HG02623 (cell line): Measurements from ENCODE around the gene NEIL1.
"Not testable (repeated sequence)": the region's sequence is repeated elsewhere in the genome, so short reads cannot be mapped to it uniquely, and the experiment has no call there.

Source experiments
- ATAC-seq: cut with Tn5 transposase; IDR thresholded peaks from one replicate; pipeline ENCODE4 v1.9.1; 2021; ENCODE audit warnings: moderate library complexity; ENCODE audit not compliant: unreplicated experiment

The NEIL1 gene

DNA sequence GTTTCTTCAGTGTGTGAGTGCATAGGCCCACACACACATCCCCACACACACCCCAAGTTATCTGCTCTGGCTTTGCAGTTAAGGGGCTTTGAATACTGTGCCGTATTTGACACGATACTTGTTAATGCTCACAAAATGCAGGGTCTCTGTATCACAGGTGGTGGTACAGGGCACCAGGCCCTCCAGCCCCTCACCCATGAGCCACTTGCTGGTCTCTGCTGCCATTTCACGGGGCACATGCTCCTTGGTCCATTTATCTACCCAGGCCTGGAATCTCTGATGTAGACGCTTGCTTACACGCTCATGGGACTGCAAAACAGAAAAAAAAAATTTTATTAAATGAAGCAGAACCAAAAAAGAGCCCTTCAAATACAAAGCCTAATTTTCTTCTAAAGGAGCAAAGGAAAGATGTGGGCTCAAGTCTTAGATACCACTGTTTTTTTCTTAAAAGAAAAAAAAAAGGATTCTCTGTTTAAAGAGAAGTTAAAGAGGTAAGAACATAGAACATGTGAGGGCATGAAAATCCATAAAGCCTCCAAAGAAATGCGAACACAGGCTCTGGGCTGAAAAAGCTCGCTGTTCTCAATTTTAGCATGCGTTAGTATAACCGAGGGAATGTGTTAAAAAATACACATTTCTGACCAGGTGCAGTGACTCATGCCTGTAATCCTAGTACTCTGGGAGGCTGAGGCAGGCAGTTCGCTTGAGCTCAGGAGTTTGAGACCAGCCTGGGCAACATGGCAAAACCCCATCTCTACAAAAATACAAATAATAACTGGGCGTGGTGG is 25.3 kb downstream of the NEIL1 start:
- no peak for ATAC-seq

DNA sequence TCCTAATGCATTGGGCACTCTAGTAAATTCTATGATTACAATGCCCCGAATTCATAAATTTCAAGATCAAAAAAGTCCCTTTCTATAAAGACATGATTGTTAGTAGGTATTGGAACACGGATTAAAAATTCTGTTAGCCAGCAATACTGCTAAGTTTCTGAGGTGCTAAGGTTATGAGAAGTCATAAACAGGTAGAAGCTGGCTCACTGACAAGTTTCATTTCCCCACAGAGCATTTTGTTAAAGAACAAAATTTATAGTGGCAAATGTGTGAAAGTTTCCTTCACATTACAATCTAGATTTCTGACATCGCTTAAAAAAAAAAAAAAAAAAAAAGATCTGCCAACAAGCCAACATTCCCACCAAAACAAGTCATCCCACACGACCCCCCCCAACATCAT is 33.9 kb downstream of the NEIL1 start:
- ATAC-seq, result no peak

DNA sequence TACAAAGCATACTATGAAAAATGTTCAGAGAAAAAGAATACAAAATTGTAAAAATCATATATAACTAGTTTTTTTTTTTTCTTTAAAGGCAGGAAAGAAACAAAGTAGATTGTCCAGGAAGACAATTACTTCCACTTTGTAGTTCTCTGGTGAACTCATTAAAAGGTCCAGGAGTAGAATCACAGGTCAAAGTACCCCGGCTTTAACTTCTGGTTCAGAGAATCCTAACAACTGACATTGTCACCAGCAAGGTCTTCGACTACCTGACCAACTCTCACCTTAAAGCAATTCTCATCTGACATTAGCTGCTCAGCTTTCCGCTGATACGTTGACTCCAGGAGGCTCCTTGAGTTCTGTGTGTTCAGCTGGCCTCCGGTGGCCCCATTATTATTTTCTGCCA is 37.1 kb downstream of the NEIL1 start:
- not testable (repeated sequence) for ATAC-seq

DNA sequence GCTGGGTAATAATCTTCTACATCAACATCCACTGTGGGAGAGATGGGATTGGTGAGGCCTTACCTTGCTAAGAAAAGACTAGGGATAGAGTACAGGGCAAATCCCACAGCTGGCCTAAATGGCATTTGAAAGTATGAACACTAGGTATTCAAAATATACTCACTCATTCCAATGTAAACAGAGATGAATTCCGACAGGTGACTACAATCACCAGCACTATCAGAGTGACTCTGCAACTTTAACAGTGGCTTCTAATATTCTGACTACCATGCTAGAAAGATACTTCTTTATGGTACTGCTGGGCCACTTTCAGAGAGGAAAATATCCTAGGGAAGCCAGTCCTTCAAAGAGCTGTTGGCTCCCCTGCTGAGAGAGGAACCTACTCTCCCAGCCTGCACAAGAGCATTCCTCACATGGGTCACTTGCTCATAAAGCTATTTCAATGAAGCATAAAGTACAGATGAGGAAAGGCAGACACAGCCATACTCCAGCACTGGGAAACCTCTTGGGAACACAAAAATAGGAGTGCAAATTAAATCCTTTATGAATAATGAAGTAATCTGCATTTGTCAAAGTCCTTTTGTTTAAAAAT is 43.0 kb downstream of the NEIL1 start:
- ATAC-seq, result no peak

DNA sequence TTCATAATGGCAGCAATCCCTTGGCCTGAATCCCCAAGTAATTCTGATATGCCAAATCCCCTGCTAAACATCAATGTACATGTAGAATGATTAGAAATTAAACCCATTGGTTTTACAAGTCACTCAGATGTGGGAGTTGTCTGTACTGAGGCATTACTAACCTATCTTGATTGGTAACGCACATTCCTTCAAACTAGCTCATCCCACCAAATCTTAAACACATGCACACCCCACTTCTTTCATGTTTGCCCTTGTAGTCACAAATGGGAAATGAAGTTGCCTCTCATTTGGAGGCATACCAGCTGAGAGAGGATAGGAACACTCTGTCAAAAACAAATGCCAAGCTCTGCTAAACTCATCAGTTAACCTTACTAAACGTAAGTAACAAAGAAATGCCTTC is 50.7 kb downstream of the NEIL1 start:
- ATAC-seq, result no peak

DNA sequence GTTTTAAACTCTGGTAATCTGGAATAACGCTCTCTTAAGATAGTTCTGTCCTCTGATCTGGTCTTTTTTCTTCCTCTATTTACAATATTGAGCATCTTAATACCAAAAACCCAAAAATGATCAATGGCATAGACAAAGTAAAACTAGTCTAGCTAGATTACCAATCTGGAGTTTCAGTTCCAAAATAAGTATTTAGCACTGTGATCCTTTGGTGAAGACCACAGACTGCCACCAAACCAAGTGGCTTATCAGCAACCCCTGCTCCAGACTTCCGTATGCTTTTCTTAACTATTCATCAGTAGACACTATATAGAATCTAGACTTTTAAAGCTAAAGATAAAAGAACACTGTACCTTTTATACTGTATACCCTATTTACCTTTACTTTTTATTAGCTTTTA is 57.1 kb downstream of the NEIL1 start:
- ATAC-seq, result no peak
